ENCODE results near the gene ALG2.

DNA sequence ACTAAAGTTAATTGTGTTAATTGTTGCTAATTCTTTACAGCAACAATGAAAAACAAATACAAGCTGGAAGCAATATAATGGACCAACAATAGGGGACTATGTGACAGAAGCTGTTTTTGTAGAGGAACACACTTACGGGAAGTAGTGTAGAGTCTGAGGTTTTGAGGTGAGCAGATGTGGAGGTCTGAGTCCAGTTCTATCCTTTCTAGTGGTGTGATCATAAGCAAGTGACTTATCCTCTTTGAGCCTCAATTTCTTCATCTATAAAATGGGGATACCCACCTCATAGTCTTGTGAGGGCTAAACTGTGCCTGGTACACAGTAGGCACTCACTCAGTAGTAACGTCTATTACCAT, 28.3 kb downstream of the ALG2 start:
- no peak for TF ChIP-seq EP300 (conservative IDR thresholded peaks at IDR 0.05; ENCODE audit: poor library complexity, severe bottlenecking)
- TF ChIP-seq, protein P1, sequence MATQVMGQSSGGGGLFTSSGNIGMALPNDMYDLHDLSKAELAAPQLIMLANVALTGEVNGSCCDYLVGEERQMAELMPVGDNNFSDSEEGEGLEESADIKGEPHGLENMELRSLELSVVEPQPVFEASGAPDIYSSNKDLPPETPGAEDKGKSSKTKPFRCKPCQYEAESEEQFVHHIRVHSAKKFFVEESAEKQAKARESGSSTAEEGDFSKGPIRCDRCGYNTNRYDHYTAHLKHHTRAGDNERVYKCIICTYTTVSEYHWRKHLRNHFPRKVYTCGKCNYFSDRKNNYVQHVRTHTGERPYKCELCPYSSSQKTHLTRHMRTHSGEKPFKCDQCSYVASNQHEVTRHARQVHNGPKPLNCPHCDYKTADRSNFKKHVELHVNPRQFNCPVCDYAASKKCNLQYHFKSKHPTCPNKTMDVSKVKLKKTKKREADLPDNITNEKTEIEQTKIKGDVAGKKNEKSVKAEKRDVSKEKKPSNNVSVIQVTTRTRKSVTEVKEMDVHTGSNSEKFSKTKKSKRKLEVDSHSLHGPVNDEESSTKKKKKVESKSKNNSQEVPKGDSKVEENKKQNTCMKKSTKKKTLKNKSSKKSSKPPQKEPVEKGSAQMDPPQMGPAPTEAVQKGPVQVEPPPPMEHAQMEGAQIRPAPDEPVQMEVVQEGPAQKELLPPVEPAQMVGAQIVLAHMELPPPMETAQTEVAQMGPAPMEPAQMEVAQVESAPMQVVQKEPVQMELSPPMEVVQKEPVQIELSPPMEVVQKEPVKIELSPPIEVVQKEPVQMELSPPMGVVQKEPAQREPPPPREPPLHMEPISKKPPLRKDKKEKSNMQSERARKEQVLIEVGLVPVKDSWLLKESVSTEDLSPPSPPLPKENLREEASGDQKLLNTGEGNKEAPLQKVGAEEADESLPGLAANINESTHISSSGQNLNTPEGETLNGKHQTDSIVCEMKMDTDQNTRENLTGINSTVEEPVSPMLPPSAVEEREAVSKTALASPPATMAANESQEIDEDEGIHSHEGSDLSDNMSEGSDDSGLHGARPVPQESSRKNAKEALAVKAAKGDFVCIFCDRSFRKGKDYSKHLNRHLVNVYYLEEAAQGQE (IDR thresholded peaks at IDR 0.05; ENCODE audit: borderline replicate concordance): no peak
- TF ChIP-seq, protein P2, sequence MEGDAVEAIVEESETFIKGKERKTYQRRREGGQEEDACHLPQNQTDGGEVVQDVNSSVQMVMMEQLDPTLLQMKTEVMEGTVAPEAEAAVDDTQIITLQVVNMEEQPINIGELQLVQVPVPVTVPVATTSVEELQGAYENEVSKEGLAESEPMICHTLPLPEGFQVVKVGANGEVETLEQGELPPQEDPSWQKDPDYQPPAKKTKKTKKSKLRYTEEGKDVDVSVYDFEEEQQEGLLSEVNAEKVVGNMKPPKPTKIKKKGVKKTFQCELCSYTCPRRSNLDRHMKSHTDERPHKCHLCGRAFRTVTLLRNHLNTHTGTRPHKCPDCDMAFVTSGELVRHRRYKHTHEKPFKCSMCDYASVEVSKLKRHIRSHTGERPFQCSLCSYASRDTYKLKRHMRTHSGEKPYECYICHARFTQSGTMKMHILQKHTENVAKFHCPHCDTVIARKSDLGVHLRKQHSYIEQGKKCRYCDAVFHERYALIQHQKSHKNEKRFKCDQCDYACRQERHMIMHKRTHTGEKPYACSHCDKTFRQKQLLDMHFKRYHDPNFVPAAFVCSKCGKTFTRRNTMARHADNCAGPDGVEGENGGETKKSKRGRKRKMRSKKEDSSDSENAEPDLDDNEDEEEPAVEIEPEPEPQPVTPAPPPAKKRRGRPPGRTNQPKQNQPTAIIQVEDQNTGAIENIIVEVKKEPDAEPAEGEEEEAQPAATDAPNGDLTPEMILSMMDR (IDR thresholded peaks at IDR 0.05; ENCODE audit: poor library complexity, severe bottlenecking): no peak
- no peak for TF ChIP-seq POLR2AphosphoS5 (IDR thresholded peaks at IDR 0.05)
- no peak for TF ChIP-seq EZH2 (IDR thresholded peaks at IDR 0.05; ENCODE audit: borderline replicate concordance, insufficient read depth, low read length, poor library complexity, severe bottlenecking)
- no peak for TF ChIP-seq MXI1 (conservative IDR thresholded peaks at IDR 0.05; ENCODE audit: poor library complexity, severe bottlenecking)
- TF ChIP-seq TAF1 (IDR thresholded peaks at IDR 0.05; ENCODE audit: low read depth): no peak
- TF ChIP-seq RAD21 (conservative IDR thresholded peaks at IDR 0.05): no peak
- TF ChIP-seq SMC3 (conservative IDR thresholded peaks at IDR 0.05; ENCODE audit: poor library complexity): no peak
